Spleen (tissue), 11 donors: Measurements from ENCODE around the gene ATP2C2. TPM values are rescaled to one million over a fixed set of nuclear protein-coding genes. Genes with fewer than 3 reads are reported as not detected.
A peak's percentile ranks its signal among the peaks of the same experiment; 100 is the strongest.

Experiments used
- DNase-seq: peaks from one replicate; pipeline ENCODE4 v3.0.0-alpha.2; 2020
- H3K27ac ChIP-seq, 8 donors: fragments of 200-600 bp; sonication (generic) in 7 of 8; 1 replicate in 4 of 8; 2 replicates in 4 of 8; pipeline versions ENCODE4 v1.5.0 to v1.8.0; 2016 to 2021; ENCODE audit warnings: inconsistent platforms in 4 of 8, mild to moderate bottlenecking in 4 of 8, moderate library complexity in 1 of 8
- H3K27me3 ChIP-seq, 7 donors: fragments of 200-600 bp; sonication (generic) in 6 of 7; replicated peaks in 1 of 7; 1 replicate in 4 of 7; 2 replicates in 3 of 7; pipeline versions ENCODE4 v1.5.0 to v1.8.0; 2016 to 2021; ENCODE audit warnings: inconsistent platforms in 3 of 7, mild to moderate bottlenecking in 1 of 7
- H3K36me3 ChIP-seq, 6 donors: fragments of 200-600 bp; sonication (generic) in 5 of 6; 1 replicate in 4 of 6; 2 replicates in 2 of 6; pipeline versions ENCODE4 v1.5.0 to v1.8.0; 2016 to 2021; ENCODE audit warnings: inconsistent platforms in 2 of 6
- H3K4me1 ChIP-seq, 6 donors: fragments of 200-600 bp; sonication (generic) in 5 of 6; 1 replicate in 3 of 6; 2 replicates in 3 of 6; pipeline versions ENCODE4 v1.5.0 to v1.8.0; 2016 to 2021; ENCODE audit warnings: inconsistent platforms in 3 of 6
- H3K4me3 ChIP-seq, 8 donors: fragments of 200-600 bp; sonication (generic) in 7 of 8; 1 replicate in 4 of 8; 2 replicates in 4 of 8; pipeline versions ENCODE4 v1.5.0 to v1.8.0; 2016 to 2021; ENCODE audit warnings: inconsistent platforms in 4 of 8, mild to moderate bottlenecking in 4 of 8, moderate library complexity in 2 of 8
- H3K9me3 ChIP-seq, 8 donors: fragments of 200-600 bp; sonication (generic) in 7 of 8; 1 replicate in 4 of 8; 2 replicates in 4 of 8; pipeline versions ENCODE4 v1.5.0 to v1.8.0; 2016 to 2021; ENCODE audit warnings: inconsistent platforms in 4 of 8
- POLR2A ChIP-seq, 3 donors: fragments of 450-650 bp; IDR thresholded peaks; one replicate each; pipeline ENCODE4 v1.5.1; 2017; ENCODE audit warnings: antibody characterized with exemption in 3 of 3, mild to moderate bottlenecking in 1 of 3
- POLR2AphosphoS5 ChIP-seq, 3 donors: sonication (generic); formaldehyde crosslinking; IDR thresholded peaks; one replicate each; pipeline ENCODE4 v1.5.1; 2017; ENCODE audit warnings: antibody characterized with exemption in 3 of 3
- WGBS, 5 donors: extraction: QIAGEN DNeasy Blood & Tissue Kit in 3 of 5; methylation state at CpG; one replicate each; pipeline versions ENCODE4 v1.1.5 to v1.1.7; 2013 to 2018; 5-methylcytosine and 5-hydroxymethylcytosine counted together
- intact Hi-C: fragments of 100-400 bp; cut with DNase I; formaldehyde crosslinking; loops from one replicate; pipeline ENCODE4 v1.15.0; 2023; ENCODE audit warnings: low total_unique reads
- polyA plus RNA-seq, 3 donors: library from polyadenylated mRNA; stranded (reverse); fragments of 200-250 nt; gene quantifications; one replicate each; pipeline ENCODE4 v1.2.1, GENCODE V29; 2013
- total RNA-seq, 7 donors: library from RNA; depleted of rRNA in 3 of 7; stranded (reverse); fragments of >200 nt in 3 of 7; fragmentation: NEBNext Ultra II Directional in 4 of 7; extraction: Animal tissue kit (Norgen Biotek cat#: 25700) in 4 of 7; gene quantifications; one replicate each; pipeline versions ENCODE4 v1.1.0 to v1.2.1, GENCODE V29; 2016 to 2021
- TF ChIP-seq, protein P1 (sequence below), 11 experiments: fragments of 200-600 bp in 7 of 11; fragments of 450-650 bp in 4 of 11; sonication (generic) in 4 of 11; IDR thresholded peaks in 8 of 11; conservative IDR thresholded peaks in 3 of 11; 1 replicate in 7 of 11; 2 replicates in 4 of 11; pipeline versions ENCODE4 v1.4.0 to v1.8.0; 2016 to 2021; ENCODE audit warnings: antibody characterized with exemption in 11 of 11, inconsistent platforms in 4 of 11, mild to moderate bottlenecking in 1 of 11
- donor health status: healthy with polysubstance abuse.
- donor health status: DM: no; HTN: no; CAD: no; lungs with moderate emphysema.
- donor health status: DM: no; HTN: no; CAD: no.
- donor health status: Bipolar disorder and iron deficiency.
- donor health status: healthy.
- donor health status: DM: no; HTN: no; CAD: no.
- donor health status: DM: yes; HTN: yes; CAD: no.

ATP2C2 gene
- total and polyA plus RNA-seq, 10 donors, result 0.09 to 8.1 (median 1.2) TPM

DNA sequence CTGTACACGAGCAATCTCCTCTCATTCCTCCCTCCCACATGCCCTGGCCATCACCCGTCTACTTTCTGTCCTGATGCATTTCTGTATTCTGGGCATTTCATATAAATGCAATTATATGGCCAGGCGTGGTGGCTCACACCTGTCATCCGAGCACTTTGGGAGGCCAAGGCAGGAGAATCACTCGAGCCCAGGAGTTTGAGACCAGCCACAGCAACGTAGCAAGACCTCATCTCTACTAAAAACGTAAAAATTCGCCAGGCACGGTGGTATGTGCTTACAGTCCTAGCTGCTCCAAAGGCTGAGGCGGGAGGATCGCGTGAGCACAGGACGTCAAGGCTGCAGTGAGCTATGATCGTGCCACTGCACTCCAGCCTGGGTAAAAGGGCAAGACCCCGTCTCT lies 131.3 kb downstream of the ATP2C2 start:
- peaks cover 0 to 2% (median 0%) of the 10 kb centered on the region in 8 donors for H3K9me3 ChIP-seq
- TF ChIP-seq, protein P1, sequence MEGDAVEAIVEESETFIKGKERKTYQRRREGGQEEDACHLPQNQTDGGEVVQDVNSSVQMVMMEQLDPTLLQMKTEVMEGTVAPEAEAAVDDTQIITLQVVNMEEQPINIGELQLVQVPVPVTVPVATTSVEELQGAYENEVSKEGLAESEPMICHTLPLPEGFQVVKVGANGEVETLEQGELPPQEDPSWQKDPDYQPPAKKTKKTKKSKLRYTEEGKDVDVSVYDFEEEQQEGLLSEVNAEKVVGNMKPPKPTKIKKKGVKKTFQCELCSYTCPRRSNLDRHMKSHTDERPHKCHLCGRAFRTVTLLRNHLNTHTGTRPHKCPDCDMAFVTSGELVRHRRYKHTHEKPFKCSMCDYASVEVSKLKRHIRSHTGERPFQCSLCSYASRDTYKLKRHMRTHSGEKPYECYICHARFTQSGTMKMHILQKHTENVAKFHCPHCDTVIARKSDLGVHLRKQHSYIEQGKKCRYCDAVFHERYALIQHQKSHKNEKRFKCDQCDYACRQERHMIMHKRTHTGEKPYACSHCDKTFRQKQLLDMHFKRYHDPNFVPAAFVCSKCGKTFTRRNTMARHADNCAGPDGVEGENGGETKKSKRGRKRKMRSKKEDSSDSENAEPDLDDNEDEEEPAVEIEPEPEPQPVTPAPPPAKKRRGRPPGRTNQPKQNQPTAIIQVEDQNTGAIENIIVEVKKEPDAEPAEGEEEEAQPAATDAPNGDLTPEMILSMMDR (IDR thresholded peaks at IDR 0.05 in 8 of 11, conservative IDR thresholded peaks at IDR 0.05 in 3 of 11), result no peak
- TF ChIP-seq POLR2AphosphoS5 (IDR thresholded peaks at IDR 0.05) (no peak), POLR2A (IDR thresholded peaks at IDR 0.05) (no peak)
- H3K36me3 ChIP-seq, result peaks cover 3 to 51% (median 30%) of the 10 kb centered on the region in 6 donors
- no peak for DNase-seq
- H3K27ac ChIP-seq, result no peak overlapping the region
- H3K27me3 ChIP-seq, result no peaks in the 10 kb centered on the region
- intact Hi-C loops, result no loop called here
- 89 to 94% (median 93%) methylated on average over 15 of the region's 15 CpGs for WGBS, 5 donors
- H3K4me1 ChIP-seq, result peaks cover 4 to 17% (median 12%) of the 10 kb centered on the region in 6 donors
- H3K4me3 ChIP-seq, result no peak overlapping the region

DNA sequence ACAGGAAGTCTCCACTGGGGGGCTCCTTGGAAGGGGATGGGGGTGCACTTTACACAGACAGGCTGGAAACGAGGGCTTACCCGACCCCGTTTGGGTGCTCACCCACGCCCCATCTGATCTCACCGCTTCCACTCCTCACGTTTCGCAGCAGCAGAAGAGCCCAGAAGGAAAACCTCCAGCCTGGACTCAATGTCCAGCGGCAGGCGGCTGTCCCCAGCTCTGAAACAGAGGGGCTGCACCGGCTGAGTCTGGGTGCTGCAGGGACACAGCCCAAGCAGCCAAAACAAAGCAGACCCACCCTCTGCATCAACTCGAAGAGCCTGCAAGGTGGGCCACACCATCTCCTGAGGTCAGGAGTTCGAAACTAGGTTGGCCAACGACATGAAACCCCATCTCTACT lies 132.2 kb downstream of the ATP2C2 start:
- TF ChIP-seq POLR2AphosphoS5 (IDR thresholded peaks at IDR 0.05) (no peak), POLR2A (IDR thresholded peaks at IDR 0.05) (no peak)
- TF ChIP-seq, protein P1 (IDR thresholded peaks at IDR 0.05 in 8 of 11, conservative IDR thresholded peaks at IDR 0.05 in 3 of 11), result no peak
- DNase-seq, result peak; percentile 45
- WGBS, 5 donors, result 93 to 98% (median 96%) methylated on average over 11 to 13 of the region's 13 CpGs
- H3K9me3 ChIP-seq, result no peaks in the 10 kb centered on the region
- no peak overlapping the region for H3K4me3 ChIP-seq
- peaks cover 10 to 26% (median 20%) of the 10 kb centered on the region in 6 donors for H3K4me1 ChIP-seq
- H3K27ac ChIP-seq, result no peak overlapping the region
- no peaks in the 10 kb centered on the region for H3K27me3 ChIP-seq
- peaks cover 2 to 42% (median 22%) of the 10 kb centered on the region in 6 donors for H3K36me3 ChIP-seq
- intact Hi-C loops, result no loop called here

DNA sequence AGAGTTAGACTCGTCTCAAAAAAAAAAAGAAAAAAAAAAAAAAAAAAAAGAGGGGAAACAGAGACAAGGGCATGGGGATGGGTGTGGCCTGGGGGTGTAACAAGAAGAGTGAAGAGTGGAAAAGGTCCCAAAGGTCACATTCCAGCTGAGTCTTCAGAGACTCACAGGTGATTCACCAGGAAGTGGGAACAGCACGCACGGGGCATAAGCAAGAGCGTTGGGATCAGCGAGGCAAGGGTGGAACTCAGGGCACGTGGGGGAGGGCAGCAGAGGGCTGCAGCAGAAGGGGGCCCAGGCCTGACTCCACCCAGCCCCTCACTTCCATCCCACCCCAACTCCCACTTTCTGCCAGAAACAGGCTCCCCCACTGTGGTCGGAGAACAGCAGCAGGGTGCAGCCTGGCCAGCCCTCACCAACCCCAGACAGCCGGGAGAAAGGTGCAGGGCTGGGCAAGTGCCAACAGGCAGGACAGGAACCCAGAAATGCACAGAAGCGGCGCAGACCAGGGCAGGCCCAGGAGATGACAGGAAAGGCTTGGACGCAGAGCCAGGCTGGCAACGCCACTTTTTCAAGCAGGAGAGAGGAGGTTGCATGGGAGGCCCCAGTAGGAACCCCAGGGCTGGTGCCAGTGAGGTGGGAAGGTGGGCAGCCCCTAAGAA lies 132.9 kb downstream of the ATP2C2 start:
- Histone ChIP-seq H3K9me3 (no peaks in the 10 kb centered on the region), H3K36me3 (peaks cover 0 to 35% (median 15%) of the 10 kb centered on the region in 6 donors), H3K27me3 (no peaks in the 10 kb centered on the region), H3K27ac (no peak overlapping the region), H3K4me3 (no peak overlapping the region), H3K4me1 (peaks cover 16 to 33% (median 27%) of the 10 kb centered on the region in 6 donors)
- TF ChIP-seq POLR2AphosphoS5 (IDR thresholded peaks at IDR 0.05) (no peak), POLR2A (IDR thresholded peaks at IDR 0.05) (no peak)
- TF ChIP-seq, protein P1 (IDR thresholded peaks at IDR 0.05 in 8 of 11, conservative IDR thresholded peaks at IDR 0.05 in 3 of 11), result no peak
- WGBS, 5 donors, result 84 to 94% (median 90%) methylated on average over 9 to 12 of the region's 12 CpGs
- peak; percentile 73 for DNase-seq
- intact Hi-C loops, result no loop called here

DNA sequence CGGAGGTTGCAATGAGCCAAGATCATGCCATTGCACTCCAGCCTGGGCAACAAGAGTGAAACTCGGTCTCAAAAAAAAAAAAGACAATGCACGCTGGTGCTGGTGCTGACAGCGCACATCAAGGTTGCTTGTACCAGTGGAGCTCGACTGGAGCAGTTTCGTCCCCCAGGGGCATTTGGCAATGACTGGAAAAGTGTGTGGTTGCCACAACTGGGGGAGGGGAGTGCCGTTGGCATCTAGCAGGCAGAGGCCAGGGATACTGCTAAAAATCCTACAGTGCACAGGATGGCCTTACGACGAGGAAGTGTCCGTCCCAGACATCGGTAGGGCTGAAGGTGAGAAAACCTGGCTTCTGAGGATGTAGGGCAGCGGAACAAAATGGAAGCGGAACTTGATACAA lies 133.7 kb downstream of the ATP2C2 start:
- intact Hi-C loops, result no loop called here
- peak; percentile 58 for DNase-seq
- TF ChIP-seq POLR2A (IDR thresholded peaks at IDR 0.05) (no peak), POLR2AphosphoS5 (IDR thresholded peaks at IDR 0.05) (no peak)
- TF ChIP-seq, protein P1 (IDR thresholded peaks at IDR 0.05 in 8 of 11, conservative IDR thresholded peaks at IDR 0.05 in 3 of 11), result no peak

More for the DNA sequence above, 133.7 kb downstream of the ATP2C2 start:
- H3K27ac ChIP-seq, result no peak overlapping the region
- H3K4me3 ChIP-seq, result no peak overlapping the region
- H3K27me3 ChIP-seq, result no peaks in the 10 kb centered on the region
- H3K9me3 ChIP-seq, result no peaks in the 10 kb centered on the region
- WGBS, 5 donors, result 89 to 94% (median 93%) methylated on average over 13 of the region's 13 CpGs
- H3K36me3 ChIP-seq, result peaks cover 0 to 26% (median 7%) of the 10 kb centered on the region in 6 donors
- H3K4me1 ChIP-seq, result peaks cover 23 to 41% (median 35%) of the 10 kb centered on the region in 6 donors
